ENCODE results near the gene DCDC2.
"Not testable (repeated sequence)": the region's sequence is repeated elsewhere in the genome, so short reads cannot be mapped to it uniquely, and the experiment has no call there.

The DCDC2 gene

GRCh38 chr6:24207413-24207812 is 150.4 kb downstream of the DCDC2 start:
- DNase-seq = no peak

DNA sequence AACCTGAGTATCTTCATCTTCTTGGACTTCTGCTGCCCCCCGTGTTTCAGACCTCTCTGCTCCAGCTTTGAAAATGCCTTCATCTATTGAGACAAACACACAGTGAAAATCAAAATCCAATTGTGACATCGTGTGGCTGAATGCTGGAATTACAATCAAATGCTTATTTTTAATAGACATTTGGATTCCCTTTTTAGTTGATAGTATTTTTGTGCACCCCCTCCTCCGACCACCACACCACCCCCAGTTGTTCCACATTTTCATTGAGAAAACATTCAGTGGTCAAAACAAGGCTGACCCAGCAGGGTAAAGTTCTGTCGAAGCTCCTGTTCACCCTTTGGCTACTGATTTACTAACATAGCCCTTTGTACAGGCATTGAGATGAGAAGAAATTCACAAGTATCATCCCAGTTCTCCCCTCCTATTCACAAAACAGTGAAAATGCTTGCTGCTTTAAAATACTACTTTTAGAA is 152.8 kb downstream of the DCDC2 start:
- DNase-seq = peak; percentile 36

DNA sequence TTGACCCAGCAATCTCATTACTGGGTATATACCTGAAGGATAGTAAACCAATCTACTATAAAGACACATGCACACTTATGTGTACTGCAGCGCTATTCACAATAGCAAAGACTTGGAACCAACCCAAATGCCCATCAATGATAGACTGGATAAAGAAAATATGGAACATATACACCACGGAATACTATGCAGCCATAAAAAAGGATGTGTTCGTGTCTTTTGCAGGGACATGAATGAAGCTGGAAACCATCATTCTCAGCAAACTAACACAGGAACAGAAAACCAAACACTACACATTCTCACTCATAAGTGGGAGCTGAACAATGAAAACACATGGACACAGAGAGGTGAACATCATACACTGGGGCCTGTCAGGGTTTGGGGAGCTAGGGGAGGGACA is 153.7 kb downstream of the DCDC2 start:
- not testable (repeated sequence) for DNase-seq

GRCh38 chr6:24197892-24198291 is 160.0 kb downstream of the DCDC2 start:
- no peak for DNase-seq

- DNase-seq = no peak
These were observed 161.8 kb downstream of the DCDC2 start for GRCh38 chr6:24195836-24196597.

GRCh38 chr6:24194978-24195700 is 162.7 kb downstream of the DCDC2 start:
- no peak for DNase-seq

GRCh38 chr6:24193364-24193763 is 164.5 kb downstream of the DCDC2 start:
- DNase-seq = no peak

GRCh38 chr6:24191346-24191745 is 166.5 kb downstream of the DCDC2 start:
- no peak for DNase-seq

- DNase-seq = no peak
These were observed 169.2 kb downstream of the DCDC2 start for GRCh38 chr6:24188578-24189080.

GRCh38 chr6:24187965-24188577 is 169.8 kb downstream of the DCDC2 start:
- no peak for DNase-seq

GRCh38 chr6:24186349-24186748 is 171.5 kb downstream of the DCDC2 start:
- DNase-seq = no peak

- DNase-seq = no peak
These were observed 174.3 kb downstream of the DCDC2 start for GRCh38 chr6:24183584-24183983.

DNA sequence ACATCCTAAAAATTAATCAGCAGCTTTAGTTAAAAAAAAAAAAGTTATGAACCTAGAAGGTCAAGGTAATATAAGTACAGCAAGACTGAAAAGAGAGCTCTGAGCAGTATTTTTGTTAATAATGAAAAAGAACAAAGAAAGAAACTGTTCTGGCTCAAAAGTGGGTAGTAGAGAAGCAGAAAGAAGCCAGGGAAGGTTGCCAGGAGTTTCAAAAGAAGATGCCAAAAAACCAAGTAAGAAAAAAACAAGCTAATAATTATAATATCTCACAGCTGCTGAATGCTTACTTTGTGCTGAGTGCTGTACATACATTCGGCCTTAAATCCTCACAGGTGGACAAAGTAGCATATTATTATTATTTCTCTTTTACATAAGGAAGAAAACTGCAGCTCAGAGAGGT is 200.0 kb downstream of the DCDC2 start:
- DNase-seq = no peak

DNA sequence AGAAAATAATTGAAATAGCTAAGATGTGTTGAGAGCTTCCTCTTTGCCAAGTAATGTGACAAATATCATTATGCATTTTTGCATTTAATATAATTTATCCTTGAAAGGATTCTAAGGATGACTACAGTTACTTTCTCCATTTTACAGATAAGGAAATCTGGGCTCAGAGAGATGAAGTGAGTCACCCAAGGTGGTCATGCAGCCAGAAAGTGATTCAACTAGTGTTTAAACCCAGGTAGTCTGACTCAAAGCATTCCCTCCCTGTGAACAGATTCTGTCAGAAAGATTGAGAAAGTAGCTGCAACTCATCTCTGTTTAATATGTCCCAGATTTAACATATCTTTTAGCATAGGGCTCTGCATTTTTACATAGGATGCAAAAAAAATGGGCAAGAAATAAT is 203.7 kb downstream of the DCDC2 start:
- DNase-seq = no peak

- no peak for DNase-seq
These were observed 205.8 kb downstream of the DCDC2 start for GRCh38 chr6:24152014-24152413.

DNA sequence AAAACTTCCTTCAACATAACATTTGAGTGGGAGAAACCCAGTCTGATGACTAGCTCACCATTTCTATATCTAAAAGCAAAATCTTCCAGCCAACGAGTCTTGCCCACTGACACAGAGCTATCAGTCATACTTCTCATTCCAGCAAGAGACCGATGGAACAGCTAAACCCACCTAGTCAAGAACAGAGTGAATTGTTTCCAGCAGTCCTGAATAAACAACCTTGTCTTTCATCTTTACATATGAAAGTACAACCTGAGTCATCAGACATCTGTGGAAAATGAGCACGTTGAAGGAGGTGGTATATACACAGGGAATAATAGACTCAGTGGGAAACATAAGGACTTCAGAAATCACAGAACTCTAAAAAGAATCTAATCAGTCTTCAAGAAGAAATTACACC is 208.0 kb downstream of the DCDC2 start:
- DNase-seq = no peak

GRCh38 chr6:24149296-24149695 is 208.6 kb downstream of the DCDC2 start:
- DNase-seq = no peak

DNA sequence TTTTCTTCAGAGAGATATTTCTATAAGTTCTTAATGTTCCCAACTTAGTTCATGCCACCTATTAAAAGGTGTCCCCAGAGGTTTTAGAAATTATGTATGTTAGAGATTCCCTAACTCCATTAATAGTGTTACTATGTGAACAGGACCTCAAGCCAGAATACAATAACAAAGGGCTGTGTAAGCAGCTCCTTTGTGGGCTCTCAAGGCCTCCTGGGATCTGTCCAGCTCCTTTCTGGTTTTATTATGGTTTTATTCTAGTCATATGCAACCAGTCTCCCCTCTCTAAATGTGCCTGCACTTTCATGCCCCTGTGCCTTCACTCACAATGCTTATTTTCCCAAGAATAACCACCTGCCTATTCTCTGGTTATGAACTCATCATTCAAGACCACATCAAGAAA is 209.2 kb downstream of the DCDC2 start:
- DNase-seq = no peak

- DNase-seq = no peak
These were observed 209.7 kb downstream of the DCDC2 start for GRCh38 chr6:24148154-24148570.

DNA sequence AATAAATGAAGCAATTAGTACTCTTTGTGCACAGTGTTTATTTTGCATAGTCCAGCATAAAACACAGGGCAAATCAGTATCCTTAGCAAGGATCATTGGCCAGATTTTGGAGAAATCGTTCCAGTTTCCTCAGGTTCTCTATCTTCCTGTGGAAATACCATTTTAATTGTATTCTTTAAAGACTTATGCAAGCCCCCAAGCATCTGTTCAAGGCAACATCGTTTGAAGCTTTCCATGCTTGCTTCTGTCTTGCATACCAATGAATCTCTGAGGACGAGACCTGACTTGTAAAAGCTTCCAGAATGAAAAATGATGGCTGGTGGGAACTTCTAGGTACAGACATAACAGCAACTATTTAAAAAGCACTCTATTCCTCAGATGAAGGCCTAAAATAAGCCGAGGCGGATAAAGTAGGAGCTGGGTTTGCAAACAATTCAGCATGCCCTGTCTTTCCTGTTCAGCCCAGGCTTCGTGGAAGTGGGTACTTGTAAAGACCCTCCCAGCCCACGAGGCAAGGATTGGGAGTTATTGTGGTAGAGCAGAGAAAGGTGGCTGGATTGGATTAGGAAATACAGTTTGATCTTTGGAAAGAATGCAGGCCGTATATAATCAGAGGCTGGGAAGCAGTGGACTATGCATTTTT is 210.2 kb downstream of the DCDC2 start:
- peak; percentile 6 for DNase-seq

DNA sequence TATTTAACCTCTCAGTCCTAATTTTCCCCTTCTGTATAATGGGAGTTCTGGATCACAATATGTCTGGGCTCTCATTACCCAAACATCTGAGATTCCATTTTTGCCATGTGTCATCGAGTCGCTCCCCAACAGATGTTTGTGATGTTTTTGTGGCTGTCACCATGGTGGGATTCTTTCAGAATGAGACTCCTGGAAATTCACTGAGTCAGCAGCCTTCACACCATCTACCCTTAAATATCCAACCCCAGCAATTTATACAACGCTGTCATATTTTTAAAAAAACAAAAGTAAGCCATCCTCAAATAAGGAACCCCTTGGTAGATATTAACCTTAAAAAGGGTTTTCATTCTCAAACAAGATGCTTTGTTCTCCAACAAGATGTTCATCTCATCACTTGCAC is 211.0 kb downstream of the DCDC2 start:
- DNase-seq = no peak

- DNase-seq = no peak
These were observed 212.1 kb downstream of the DCDC2 start for GRCh38 chr6:24145690-24146131.

GRCh38 chr6:24142733-24143132 is 215.1 kb downstream of the DCDC2 start:
- not testable (repeated sequence) for DNase-seq
